Endothelial cell of umbilical vein (primary cell): ENCODE results near the gene PRKCSH. TPM values are rescaled to one million over a fixed set of nuclear protein-coding genes. Genes with fewer than 3 reads are reported as not detected.

Experiments
- BruUV-seq: library from RNA; stranded (reverse); fragments of 400-500 nt; replicated peaks from 2 replicates; lab custom pipeline; 2021; lab: Mats Ljungman, UMichigan
- CTCF ChIA-PET: fragments of 300-600, 350-600 bp; sonication (Branson Sonifier 250); formaldehyde crosslinking; loops from one replicate; lab custom pipeline; 2021; ENCODE audit warnings: antibody characterized with exemption, inconsistent platforms; lab: Charles Lee
- POLR2A ChIA-PET: fragments of 300-600, 350-600 bp; sonication (Branson Sonifier 250); formaldehyde crosslinking; loops from one replicate; lab custom pipeline; 2021; ENCODE audit warnings: antibody characterized with exemption, inconsistent platforms; lab: Charles Lee
- DNase-seq: peaks from one replicate; pipeline ENCODE4 v3.0.0-alpha.2; 2011; ENCODE audit warnings: low read depth, low spot score
- FAIRE-seq: peaks from 2 replicates; lab custom pipeline; 2011; peaks lifted over from hg19 to GRCh38; lab: Jason Lieb, UNC
- H2AFZ ChIP-seq: 2 replicates; pipeline ENCODE4 v1.6.0; 2012; ENCODE audit warnings: low read depth, low read length, control low read depth, inconsistent platforms
- H3K27ac ChIP-seq: 2 replicates; pipeline ENCODE4 v1.5.1; 2011; ENCODE audit warnings: low read depth, mild to moderate bottlenecking, control low read depth, low read length, moderate library complexity; ENCODE audit not compliant: insufficient read depth
- H3K27me3 ChIP-seq, 2 experiments: 2 replicates each; pipeline versions ENCODE4 v1.6.0 to v1.6.1; 2011; ENCODE audit warnings: low read length in 2 of 2, mixed read lengths in 1 of 2; ENCODE audit not compliant: control insufficient read depth in 2 of 2, insufficient read depth in 2 of 2
- H3K36me3 ChIP-seq, 2 experiments: 2 replicates in 1 of 2; 3 replicates in 1 of 2; pipeline ENCODE4 v1.5.1; 2011; ENCODE audit warnings: low read length in 2 of 2, mild to moderate bottlenecking in 1 of 2, moderate library complexity in 1 of 2; ENCODE audit not compliant: control insufficient read depth in 2 of 2, insufficient read depth in 2 of 2; ENCODE audit errors: extremely low read depth in 1 of 2
- H3K4me1 ChIP-seq: 3 replicates; pipeline ENCODE4 v1.5.1; 2011; ENCODE audit warnings: mild to moderate bottlenecking, low read length; ENCODE audit not compliant: control insufficient read depth, insufficient read depth; ENCODE audit errors: extremely low read depth
- H3K4me2 ChIP-seq: 2 replicates; pipeline ENCODE4 v1.6.1; 2011; ENCODE audit warnings: low read length, control low read depth, mixed read lengths; ENCODE audit not compliant: insufficient read depth
- H3K4me3 ChIP-seq, 3 experiments: fragments of 200-600 bp in 1 of 3; sonication (generic), shearing (Covaris generic) in 1 of 3; replicated peaks in 1 of 3; 2 replicates each; pipeline ENCODE4 v1.5.1; 2011 to 2016; ENCODE audit warnings: control low read depth in 3 of 3, low read length in 3 of 3, mild to moderate bottlenecking in 2 of 3, inconsistent platforms in 1 of 3, low read depth in 1 of 3, moderate library complexity in 1 of 3; ENCODE audit not compliant: insufficient read depth in 1 of 3
- H3K79me2 ChIP-seq: 2 replicates; pipeline ENCODE4 v1.6.0; 2012; ENCODE audit warnings: low read length, inconsistent platforms; ENCODE audit not compliant: control insufficient read depth, insufficient read depth
- H3K9ac ChIP-seq: replicated peaks from 2 replicates; pipeline ENCODE3; 2011; ENCODE audit warnings: low read length, control low read depth; ENCODE audit not compliant: insufficient read depth; ENCODE audit errors: extremely low read depth
- H3K9me1 ChIP-seq: replicated peaks from 3 replicates; pipeline ENCODE4 v1.6.0; 2011; ENCODE audit warnings: mild to moderate bottlenecking, low read length; ENCODE audit not compliant: control insufficient read depth, insufficient read depth; ENCODE audit errors: extremely low read depth
- H3K9me3 ChIP-seq: replicated peaks from 2 replicates; pipeline ENCODE4 v1.5.1; 2012; ENCODE audit warnings: low read length, inconsistent platforms; ENCODE audit not compliant: control insufficient read depth, insufficient read depth
- H4K20me1 ChIP-seq: replicated peaks from 2 replicates; pipeline ENCODE3; 2011; ENCODE audit warnings: mild to moderate bottlenecking, low read length; ENCODE audit not compliant: control insufficient read depth, insufficient read depth; ENCODE audit errors: extremely low read depth
- EZH2 ChIP-seq: IDR thresholded peaks from 2 replicates; pipeline ENCODE4 v1.6.1; 2012; ENCODE audit warnings: borderline replicate concordance, low read depth, mild to moderate bottlenecking, moderate library complexity, low read length, inconsistent platforms; ENCODE audit not compliant: severe bottlenecking
- FOS ChIP-seq: IDR thresholded peaks from 2 replicates; pipeline ENCODE4 v1.6.1; 2011; ENCODE audit warnings: mild to moderate bottlenecking, low read length, moderate library complexity, borderline replicate concordance; ENCODE audit not compliant: insufficient read depth
- GATA2 ChIP-seq: IDR thresholded peaks from 2 replicates; pipeline ENCODE4 v1.7.0; 2011; ENCODE audit warnings: low read depth, mild to moderate bottlenecking, moderate library complexity, mixed read lengths, low read length; ENCODE audit not compliant: insufficient read length, insufficient read depth
- JUN ChIP-seq: IDR thresholded peaks from 2 replicates; pipeline ENCODE4 v1.6.1; 2011; ENCODE audit warnings: borderline replicate concordance, low read depth; ENCODE audit not compliant: insufficient read length, insufficient read depth
- MYC ChIP-seq: IDR thresholded peaks from one replicate; pipeline ENCODE4 v1.6.1; 2011; ENCODE audit warnings: mild to moderate bottlenecking, low read depth, low read length
- POLR2A ChIP-seq: IDR thresholded peaks from 2 replicates; pipeline ENCODE4 v1.6.1; 2012; ENCODE audit warnings: low read depth, mild to moderate bottlenecking, control low read depth, low read length
- POLR2AphosphoS5 ChIP-seq: IDR thresholded peaks from 2 replicates; pipeline ENCODE4 v1.6.1; 2012; ENCODE audit warnings: low read depth, mild to moderate bottlenecking, control low read depth, low read length, moderate library complexity; ENCODE audit not compliant: insufficient read depth
- dilution Hi-C: fragments of 300-500 bp; cut with MboI; formaldehyde crosslinking; loops from one replicate; pipeline ENCODE4 v1.15.0; 2019; ENCODE audit warnings: low sequenced_read_pairs; ENCODE audit not compliant: extremely low pct_ligation_motif_present
- intact Hi-C: fragments of 100-400 bp; cut with micrococcal nuclease; formaldehyde crosslinking; loops from one replicate; pipeline ENCODE4 v1.10.0; 2022
- polyA plus RNA-seq, 4 experiments: library from polyadenylated mRNA; depleted of rRNA in 3 of 4; stranded (reverse) in 3 of 4; unstranded in 1 of 4; fragments of >200 nt; gene quantifications; 2 replicates each; pipeline versions ENCODE4 v1.2.1 to v1.2.3, GENCODE V29; 2011 to 2012; ENCODE audit warnings: missing spikeins in 1 of 4
- total RNA-seq: library from RNA; stranded (reverse); gene quantifications from 2 replicates; pipeline ENCODE4 v1.2.3, GENCODE V29; 2021
- TF ChIP-seq, protein P1 (sequence below), 2 donors: IDR thresholded peaks; 1 replicate in 1 of 2; 2 replicates in 1 of 2; pipeline ENCODE4 v1.5.1; 2011; ENCODE audit warnings: low read length in 2 of 2, mild to moderate bottlenecking in 2 of 2, moderate library complexity in 2 of 2, control low read depth in 1 of 2, inconsistent platforms in 1 of 2, low read depth in 1 of 2; ENCODE audit not compliant: insufficient read depth in 1 of 2; ENCODE audit errors: extremely low read depth in 1 of 2
- TF ChIP-seq, protein P2 (sequence below): IDR thresholded peaks from 2 replicates; pipeline ENCODE4 v1.6.1; 2011; ENCODE audit not compliant: insufficient read depth, insufficient read length

The PRKCSH gene
- total and polyA plus RNA-seq, 2 donors (not counting 3 experiments of a cell fraction or from before 2014, with no cell fraction given) = 215 to 425 TPM

- Histone ChIP-seq H3K27ac (no peak overlapping the region), H3K9ac (no peak overlapping the region), H3K4me1 (no peaks in the 10 kb centered on the region), H3K9me1 (no peaks in the 10 kb centered on the region), H4K20me1 (no peaks in the 10 kb centered on the region), H3K27me3 (no peaks in the 10 kb centered on the region), H3K4me2 (no peak overlapping the region), H2AFZ (no peak overlapping the region), H3K4me3 (no peak overlapping the region), H3K79me2 (no peaks in the 10 kb centered on the region), H3K36me3 (no peaks in the 10 kb centered on the region), H3K9me3 (no peaks in the 10 kb centered on the region)
- ChIA-PET POLR2A (no interaction called here), CTCF (no interaction called here)
- BruUV-seq = no TSS peak
- intact Hi-C loops (no loop called here), dilution Hi-C loops (no loop called here)
- TF ChIP-seq EZH2 (no peak), JUN (no peak), POLR2A (no peak), FOS (no peak), MYC (no peak), GATA2 (no peak), POLR2AphosphoS5 (no peak)
- TF ChIP-seq, protein P1, sequence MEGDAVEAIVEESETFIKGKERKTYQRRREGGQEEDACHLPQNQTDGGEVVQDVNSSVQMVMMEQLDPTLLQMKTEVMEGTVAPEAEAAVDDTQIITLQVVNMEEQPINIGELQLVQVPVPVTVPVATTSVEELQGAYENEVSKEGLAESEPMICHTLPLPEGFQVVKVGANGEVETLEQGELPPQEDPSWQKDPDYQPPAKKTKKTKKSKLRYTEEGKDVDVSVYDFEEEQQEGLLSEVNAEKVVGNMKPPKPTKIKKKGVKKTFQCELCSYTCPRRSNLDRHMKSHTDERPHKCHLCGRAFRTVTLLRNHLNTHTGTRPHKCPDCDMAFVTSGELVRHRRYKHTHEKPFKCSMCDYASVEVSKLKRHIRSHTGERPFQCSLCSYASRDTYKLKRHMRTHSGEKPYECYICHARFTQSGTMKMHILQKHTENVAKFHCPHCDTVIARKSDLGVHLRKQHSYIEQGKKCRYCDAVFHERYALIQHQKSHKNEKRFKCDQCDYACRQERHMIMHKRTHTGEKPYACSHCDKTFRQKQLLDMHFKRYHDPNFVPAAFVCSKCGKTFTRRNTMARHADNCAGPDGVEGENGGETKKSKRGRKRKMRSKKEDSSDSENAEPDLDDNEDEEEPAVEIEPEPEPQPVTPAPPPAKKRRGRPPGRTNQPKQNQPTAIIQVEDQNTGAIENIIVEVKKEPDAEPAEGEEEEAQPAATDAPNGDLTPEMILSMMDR (IDR thresholded peaks at IDR 0.05; ENCODE audit: extremely low read depth in 1 of 2, insufficient read depth in 1 of 2, low read depth in 1 of 2, low read length in 2 of 2) = no peak
- TF ChIP-seq, protein P2, sequence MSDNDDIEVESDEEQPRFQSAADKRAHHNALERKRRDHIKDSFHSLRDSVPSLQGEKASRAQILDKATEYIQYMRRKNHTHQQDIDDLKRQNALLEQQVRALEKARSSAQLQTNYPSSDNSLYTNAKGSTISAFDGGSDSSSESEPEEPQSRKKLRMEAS = no peak
- DNase-seq (no peak), FAIRE-seq (no peak)
Measured at GRCh38 chr19:11456659-11457058, 21.2 kb downstream of the PRKCSH start.
